Endothelial cell of umbilical vein (primary cell): ENCODE data around the gene PKDREJ. TPM values are rescaled to one million over a fixed set of nuclear protein-coding genes. Genes with fewer than 3 reads are reported as not detected.

Experiments
- BruUV-seq: library from RNA; stranded (reverse); fragments of 400-500 nt; replicated peaks from 2 replicates; lab custom pipeline; 2021; lab: Mats Ljungman, UMichigan
- CTCF ChIA-PET: fragments of 300-600, 350-600 bp; sonication (Branson Sonifier 250); formaldehyde crosslinking; loops from one replicate; lab custom pipeline; 2021; ENCODE audit warnings: antibody characterized with exemption, inconsistent platforms; lab: Charles Lee
- POLR2A ChIA-PET: fragments of 300-600, 350-600 bp; sonication (Branson Sonifier 250); formaldehyde crosslinking; loops from one replicate; lab custom pipeline; 2021; ENCODE audit warnings: antibody characterized with exemption, inconsistent platforms; lab: Charles Lee
- DNase-seq: peaks from one replicate; pipeline ENCODE4 v3.0.0-alpha.2; 2011; ENCODE audit warnings: low read depth, low spot score
- FAIRE-seq: peaks from 2 replicates; lab custom pipeline; 2011; peaks lifted over from hg19 to GRCh38; lab: Jason Lieb, UNC
- H2AFZ ChIP-seq: 2 replicates; pipeline ENCODE4 v1.6.0; 2012; ENCODE audit warnings: low read depth, low read length, control low read depth, inconsistent platforms
- H3K27ac ChIP-seq: 2 replicates; pipeline ENCODE4 v1.5.1; 2011; ENCODE audit warnings: low read depth, mild to moderate bottlenecking, control low read depth, low read length, moderate library complexity; ENCODE audit not compliant: insufficient read depth
- H3K27me3 ChIP-seq, 2 experiments: 2 replicates each; pipeline versions ENCODE4 v1.6.0 to v1.6.1; 2011; ENCODE audit warnings: low read length in 2 of 2, mixed read lengths in 1 of 2; ENCODE audit not compliant: control insufficient read depth in 2 of 2, insufficient read depth in 2 of 2
- H3K36me3 ChIP-seq, 2 experiments: 2 replicates in 1 of 2; 3 replicates in 1 of 2; pipeline ENCODE4 v1.5.1; 2011; ENCODE audit warnings: low read length in 2 of 2, mild to moderate bottlenecking in 1 of 2, moderate library complexity in 1 of 2; ENCODE audit not compliant: control insufficient read depth in 2 of 2, insufficient read depth in 2 of 2; ENCODE audit errors: extremely low read depth in 1 of 2
- H3K4me1 ChIP-seq: 3 replicates; pipeline ENCODE4 v1.5.1; 2011; ENCODE audit warnings: mild to moderate bottlenecking, low read length; ENCODE audit not compliant: control insufficient read depth, insufficient read depth; ENCODE audit errors: extremely low read depth
- H3K4me2 ChIP-seq: 2 replicates; pipeline ENCODE4 v1.6.1; 2011; ENCODE audit warnings: low read length, control low read depth, mixed read lengths; ENCODE audit not compliant: insufficient read depth
- H3K4me3 ChIP-seq, 3 experiments: fragments of 200-600 bp in 1 of 3; sonication (generic), shearing (Covaris generic) in 1 of 3; replicated peaks in 1 of 3; 2 replicates each; pipeline ENCODE4 v1.5.1; 2011 to 2016; ENCODE audit warnings: control low read depth in 3 of 3, low read length in 3 of 3, mild to moderate bottlenecking in 2 of 3, inconsistent platforms in 1 of 3, low read depth in 1 of 3, moderate library complexity in 1 of 3; ENCODE audit not compliant: insufficient read depth in 1 of 3
- H3K79me2 ChIP-seq: 2 replicates; pipeline ENCODE4 v1.6.0; 2012; ENCODE audit warnings: low read length, inconsistent platforms; ENCODE audit not compliant: control insufficient read depth, insufficient read depth
- H3K9ac ChIP-seq: replicated peaks from 2 replicates; pipeline ENCODE3; 2011; ENCODE audit warnings: low read length, control low read depth; ENCODE audit not compliant: insufficient read depth; ENCODE audit errors: extremely low read depth
- H3K9me1 ChIP-seq: replicated peaks from 3 replicates; pipeline ENCODE4 v1.6.0; 2011; ENCODE audit warnings: mild to moderate bottlenecking, low read length; ENCODE audit not compliant: control insufficient read depth, insufficient read depth; ENCODE audit errors: extremely low read depth
- H3K9me3 ChIP-seq: replicated peaks from 2 replicates; pipeline ENCODE4 v1.5.1; 2012; ENCODE audit warnings: low read length, inconsistent platforms; ENCODE audit not compliant: control insufficient read depth, insufficient read depth
- H4K20me1 ChIP-seq: replicated peaks from 2 replicates; pipeline ENCODE3; 2011; ENCODE audit warnings: mild to moderate bottlenecking, low read length; ENCODE audit not compliant: control insufficient read depth, insufficient read depth; ENCODE audit errors: extremely low read depth
- EZH2 ChIP-seq: IDR thresholded peaks from 2 replicates; pipeline ENCODE4 v1.6.1; 2012; ENCODE audit warnings: borderline replicate concordance, low read depth, mild to moderate bottlenecking, moderate library complexity, low read length, inconsistent platforms; ENCODE audit not compliant: severe bottlenecking
- FOS ChIP-seq: IDR thresholded peaks from 2 replicates; pipeline ENCODE4 v1.6.1; 2011; ENCODE audit warnings: mild to moderate bottlenecking, low read length, moderate library complexity, borderline replicate concordance; ENCODE audit not compliant: insufficient read depth
- GATA2 ChIP-seq: IDR thresholded peaks from 2 replicates; pipeline ENCODE4 v1.7.0; 2011; ENCODE audit warnings: low read depth, mild to moderate bottlenecking, moderate library complexity, mixed read lengths, low read length; ENCODE audit not compliant: insufficient read length, insufficient read depth
- JUN ChIP-seq: IDR thresholded peaks from 2 replicates; pipeline ENCODE4 v1.6.1; 2011; ENCODE audit warnings: borderline replicate concordance, low read depth; ENCODE audit not compliant: insufficient read length, insufficient read depth
- MAX ChIP-seq: IDR thresholded peaks from 2 replicates; pipeline ENCODE4 v1.6.1; 2011; ENCODE audit not compliant: insufficient read depth, insufficient read length
- MYC ChIP-seq: IDR thresholded peaks from one replicate; pipeline ENCODE4 v1.6.1; 2011; ENCODE audit warnings: mild to moderate bottlenecking, low read depth, low read length
- POLR2A ChIP-seq: IDR thresholded peaks from 2 replicates; pipeline ENCODE4 v1.6.1; 2012; ENCODE audit warnings: low read depth, mild to moderate bottlenecking, control low read depth, low read length
- POLR2AphosphoS5 ChIP-seq: IDR thresholded peaks from 2 replicates; pipeline ENCODE4 v1.6.1; 2012; ENCODE audit warnings: low read depth, mild to moderate bottlenecking, control low read depth, low read length, moderate library complexity; ENCODE audit not compliant: insufficient read depth
- dilution Hi-C: fragments of 300-500 bp; cut with MboI; formaldehyde crosslinking; loops from one replicate; pipeline ENCODE4 v1.15.0; 2019; ENCODE audit warnings: low sequenced_read_pairs; ENCODE audit not compliant: extremely low pct_ligation_motif_present
- intact Hi-C: fragments of 100-400 bp; cut with micrococcal nuclease; formaldehyde crosslinking; loops from one replicate; pipeline ENCODE4 v1.10.0; 2022
- polyA plus RNA-seq, 4 experiments: library from polyadenylated mRNA; depleted of rRNA in 3 of 4; stranded (reverse) in 3 of 4; unstranded in 1 of 4; fragments of >200 nt; gene quantifications; 2 replicates each; pipeline versions ENCODE4 v1.2.1 to v1.2.3, GENCODE V29; 2011 to 2012; ENCODE audit warnings: missing spikeins in 1 of 4
- total RNA-seq: library from RNA; stranded (reverse); gene quantifications from 2 replicates; pipeline ENCODE4 v1.2.3, GENCODE V29; 2021
- TF ChIP-seq, protein P1 (sequence below), 2 donors: IDR thresholded peaks; 1 replicate in 1 of 2; 2 replicates in 1 of 2; pipeline ENCODE4 v1.5.1; 2011; ENCODE audit warnings: low read length in 2 of 2, mild to moderate bottlenecking in 2 of 2, moderate library complexity in 2 of 2, control low read depth in 1 of 2, inconsistent platforms in 1 of 2, low read depth in 1 of 2; ENCODE audit not compliant: insufficient read depth in 1 of 2; ENCODE audit errors: extremely low read depth in 1 of 2

PKDREJ gene
- total and polyA plus RNA-seq, 2 donors (not counting 3 experiments of a cell fraction or from before 2014, with no cell fraction given): not detected

DNA sequence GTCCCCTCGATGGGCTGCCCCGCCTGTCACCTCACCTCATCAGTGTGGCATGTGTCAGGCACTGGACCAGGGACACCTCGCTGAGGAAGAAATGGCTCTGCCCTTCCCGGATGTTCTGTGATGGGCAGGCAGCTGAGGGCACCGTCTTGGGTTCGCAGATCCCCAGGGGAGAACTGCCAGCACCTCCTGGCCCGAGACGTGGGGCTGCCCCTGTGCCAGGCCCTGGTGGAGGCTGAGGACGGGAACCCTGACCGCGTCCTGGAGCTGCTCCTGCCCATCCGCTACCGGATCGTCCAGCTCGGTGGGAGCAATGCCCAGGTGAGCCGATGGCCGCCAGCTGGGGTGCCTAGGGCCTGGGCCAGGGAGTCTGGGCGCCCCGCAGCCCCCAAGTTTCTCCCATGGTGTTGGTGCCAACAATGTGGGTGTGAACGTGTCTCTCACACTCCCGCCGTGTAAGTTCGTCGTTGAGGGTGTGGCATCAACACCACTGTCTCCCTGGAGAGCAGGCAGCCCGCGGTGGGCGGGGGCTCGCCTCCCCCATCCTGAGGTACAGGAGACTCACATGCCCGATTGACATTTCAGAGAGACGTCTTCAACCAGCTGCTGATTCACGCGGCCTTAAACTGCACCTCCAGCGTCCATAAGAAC is 26.2 kb upstream of the PKDREJ start:
- BruUV-seq: no TSS peak
- Histone ChIP-seq H2AFZ (no peak overlapping the region), H3K4me1 (peaks cover 16% of the 10 kb centered on the region), H3K27ac (no peak overlapping the region), H3K9me3 (no peaks in the 10 kb centered on the region), H4K20me1 (no peaks in the 10 kb centered on the region), H3K9ac (no peak overlapping the region), H3K79me2 (no peaks in the 10 kb centered on the region), H3K36me3 (peaks cover 5 to 17% of the 10 kb centered on the region in 2 experiments), H3K4me3 (no peak overlapping the region), H3K4me2 (no peak overlapping the region), H3K9me1 (no peaks in the 10 kb centered on the region), H3K27me3 (no peaks in the 10 kb centered on the region)
- intact Hi-C loops: no loop called here
- no peak for FAIRE-seq
- DNase-seq: no peak
- TF ChIP-seq MYC (no peak), FOS (no peak), POLR2A (no peak), GATA2 (no peak), EZH2 (no peak), JUN (no peak), MAX (no peak), POLR2AphosphoS5 (no peak)
- TF ChIP-seq, protein P1, sequence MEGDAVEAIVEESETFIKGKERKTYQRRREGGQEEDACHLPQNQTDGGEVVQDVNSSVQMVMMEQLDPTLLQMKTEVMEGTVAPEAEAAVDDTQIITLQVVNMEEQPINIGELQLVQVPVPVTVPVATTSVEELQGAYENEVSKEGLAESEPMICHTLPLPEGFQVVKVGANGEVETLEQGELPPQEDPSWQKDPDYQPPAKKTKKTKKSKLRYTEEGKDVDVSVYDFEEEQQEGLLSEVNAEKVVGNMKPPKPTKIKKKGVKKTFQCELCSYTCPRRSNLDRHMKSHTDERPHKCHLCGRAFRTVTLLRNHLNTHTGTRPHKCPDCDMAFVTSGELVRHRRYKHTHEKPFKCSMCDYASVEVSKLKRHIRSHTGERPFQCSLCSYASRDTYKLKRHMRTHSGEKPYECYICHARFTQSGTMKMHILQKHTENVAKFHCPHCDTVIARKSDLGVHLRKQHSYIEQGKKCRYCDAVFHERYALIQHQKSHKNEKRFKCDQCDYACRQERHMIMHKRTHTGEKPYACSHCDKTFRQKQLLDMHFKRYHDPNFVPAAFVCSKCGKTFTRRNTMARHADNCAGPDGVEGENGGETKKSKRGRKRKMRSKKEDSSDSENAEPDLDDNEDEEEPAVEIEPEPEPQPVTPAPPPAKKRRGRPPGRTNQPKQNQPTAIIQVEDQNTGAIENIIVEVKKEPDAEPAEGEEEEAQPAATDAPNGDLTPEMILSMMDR (IDR thresholded peaks at IDR 0.05; ENCODE audit: extremely low read depth in 1 of 2, insufficient read depth in 1 of 2, low read depth in 1 of 2, low read length in 2 of 2): no peak
- dilution Hi-C loops: no loop called here
- POLR2A ChIA-PET: no interaction called here
- CTCF ChIA-PET: no interaction called here
